HG03460 (cell line): ENCODE measurements around the gene HHATL.

Source experiments
- ATAC-seq: cut with Tn5 transposase; IDR thresholded peaks from one replicate; pipeline ENCODE4 v1.9.1; 2021; ENCODE audit not compliant: unreplicated experiment

HHATL gene

DNA sequence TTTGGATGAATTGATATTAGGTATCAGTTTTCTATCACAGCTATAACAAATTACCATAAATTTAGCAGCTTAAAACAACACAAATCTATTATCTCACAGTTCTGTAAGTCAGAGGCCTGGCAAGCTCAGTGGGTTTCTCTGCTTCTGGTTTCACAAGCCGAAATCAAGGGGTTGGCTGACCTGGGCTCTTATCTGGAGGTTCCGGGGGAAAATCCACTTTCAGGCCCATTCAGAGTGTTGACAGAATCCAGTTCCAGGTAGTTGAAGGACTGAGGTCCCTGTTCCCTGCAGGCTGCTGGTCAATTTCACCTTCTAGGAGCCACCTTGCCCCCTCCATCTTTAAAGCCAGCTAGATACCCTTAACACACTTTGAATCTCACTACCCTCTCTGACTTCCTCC, 11.1 kb upstream of the HHATL start:
- no peak for ATAC-seq

DNA sequence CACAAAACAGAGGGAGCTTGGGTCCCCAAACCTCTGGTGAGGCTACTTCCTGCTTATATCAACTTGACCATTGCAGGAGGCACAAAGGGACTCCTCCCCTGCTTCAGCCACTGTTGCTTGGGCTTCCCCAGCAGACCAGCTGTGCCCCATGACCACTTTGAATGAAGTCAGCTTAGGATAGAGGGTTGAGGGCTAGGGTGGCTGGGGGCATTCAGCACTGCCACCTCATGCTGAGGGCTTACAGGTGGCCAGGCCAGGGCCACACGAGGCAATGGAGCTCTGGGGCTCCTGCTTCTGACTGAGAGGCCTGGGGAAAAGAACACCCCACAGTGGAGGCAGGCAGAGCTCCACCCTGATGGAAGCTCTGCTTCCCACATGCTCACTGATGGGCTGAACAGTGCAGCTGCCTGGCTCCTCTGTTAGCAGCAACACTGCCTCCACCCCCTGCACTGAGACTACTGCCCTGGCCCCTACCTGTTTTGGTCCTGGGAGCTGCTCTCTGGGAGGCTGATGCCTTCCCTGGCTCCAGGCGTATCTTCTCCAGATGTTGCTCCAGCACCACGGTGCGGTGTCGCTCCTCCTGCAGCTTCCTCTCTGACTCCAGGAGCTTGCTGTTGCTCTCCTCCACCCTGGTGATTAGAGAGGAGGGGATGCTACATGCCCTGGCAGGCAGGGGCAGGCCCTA, 10.2 kb upstream of the HHATL start:
- ATAC-seq = no peak

DNA sequence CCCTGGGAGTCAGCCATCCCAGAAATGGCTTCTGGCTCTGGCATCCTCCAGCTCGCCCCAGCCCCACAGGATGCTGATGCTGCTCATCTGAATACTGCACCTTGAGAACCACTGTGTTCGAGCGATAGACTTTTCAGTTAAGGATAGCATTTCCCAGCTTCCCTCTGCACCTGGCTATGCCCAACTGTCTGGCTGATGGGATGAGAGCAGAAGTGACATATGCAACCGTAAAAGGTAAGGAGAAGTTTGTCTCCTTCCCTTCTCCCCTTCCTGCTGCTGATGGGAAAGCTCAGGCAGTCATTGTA, 9.7 kb upstream of the HHATL start:
- ATAC-seq = no peak

DNA sequence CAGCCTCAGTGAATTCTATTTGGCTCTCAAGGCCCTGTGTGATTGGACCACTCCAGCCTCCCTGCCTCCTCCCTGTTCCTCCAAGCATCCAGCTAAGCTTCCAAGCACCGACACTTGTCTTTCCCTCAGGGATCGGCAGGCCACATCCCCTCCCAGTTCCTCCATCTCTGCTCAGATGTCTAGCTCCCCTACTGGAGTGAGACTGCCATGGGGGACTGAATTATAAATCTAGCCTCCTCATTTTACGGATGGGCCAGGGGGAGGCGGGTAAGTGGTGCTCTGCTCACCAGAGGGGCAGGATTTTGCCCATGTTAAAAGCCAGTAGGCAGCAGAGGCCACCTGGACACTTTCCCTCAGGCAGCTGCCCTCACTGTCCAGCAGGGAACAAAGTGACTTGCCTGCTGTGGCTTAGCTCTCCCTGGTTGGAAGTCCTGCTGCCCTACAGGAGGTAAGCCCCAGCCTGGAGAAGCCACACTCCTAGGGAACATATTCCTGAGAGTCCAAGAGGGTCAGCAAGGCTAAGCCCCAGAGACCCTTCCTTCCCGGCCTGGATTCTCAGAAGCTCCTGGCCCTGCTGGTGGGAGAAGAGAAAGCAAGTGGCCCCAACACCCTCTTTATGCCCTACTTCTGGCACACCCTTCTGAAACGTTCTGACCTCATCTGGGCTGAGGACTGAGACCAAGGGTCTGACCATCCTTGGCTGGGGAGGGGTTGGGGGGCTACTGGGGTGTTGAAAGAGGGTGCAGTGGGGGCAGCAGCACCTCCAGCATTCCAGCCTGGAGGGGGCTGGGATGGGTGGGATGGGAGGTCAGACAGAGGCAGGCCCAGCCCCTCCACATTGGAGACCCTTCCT, 9.1 kb upstream of the HHATL start:
- ATAC-seq = no peak

DNA sequence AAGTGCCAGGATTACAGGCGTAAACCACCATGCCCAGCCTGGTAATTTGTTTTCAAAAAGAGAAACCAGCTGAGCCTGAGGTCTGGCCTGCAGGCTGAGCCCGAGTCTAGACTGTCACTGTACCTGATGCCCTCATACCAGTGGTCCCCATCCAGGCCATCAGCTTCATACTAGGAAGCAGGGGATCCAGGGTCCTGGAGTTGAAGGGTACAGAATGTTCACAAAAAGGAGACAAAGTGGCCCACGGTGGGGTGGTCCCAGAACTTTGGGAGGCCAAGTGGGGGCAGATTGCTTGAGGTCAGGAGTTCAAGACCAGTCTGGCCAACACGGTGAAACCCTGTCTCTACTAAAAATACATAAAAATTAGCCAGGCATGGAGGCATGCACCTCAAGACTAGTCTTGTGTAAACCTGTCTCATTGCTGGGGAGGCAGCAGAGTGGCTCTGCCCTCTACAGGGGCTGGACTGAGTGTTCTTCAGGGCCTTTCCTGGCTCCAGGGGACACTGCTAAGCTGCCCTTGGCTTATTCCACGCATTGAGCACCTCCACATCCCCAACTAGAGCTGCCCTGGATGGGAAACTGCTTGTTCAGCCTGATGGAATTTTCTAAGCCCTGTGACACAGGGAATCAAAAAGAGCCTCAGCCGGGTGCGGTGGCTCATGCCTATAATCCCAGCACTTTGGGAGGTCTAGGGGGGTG, 7.9 kb upstream of the HHATL start:
- ATAC-seq = no peak

DNA sequence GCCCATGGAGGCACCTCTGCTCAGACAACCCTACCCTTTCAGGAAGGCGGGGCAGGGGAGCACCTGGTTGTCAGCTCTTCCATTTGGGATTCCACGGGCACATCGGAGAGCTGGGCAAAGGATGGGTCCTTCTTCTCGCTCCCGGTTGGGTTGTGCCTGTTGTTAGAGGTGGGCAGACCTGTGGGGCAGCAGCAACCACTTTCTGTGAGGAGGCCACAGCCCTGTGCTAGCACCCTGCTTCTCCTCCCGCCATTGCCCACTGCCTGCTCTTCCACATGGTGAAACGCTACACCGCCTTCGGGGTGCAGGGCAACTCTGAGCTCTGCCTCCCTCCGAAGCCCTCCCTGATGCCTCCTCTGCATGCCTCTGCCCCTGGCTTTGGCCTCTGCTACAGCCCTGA, 7.0 kb upstream of the HHATL start:
- ATAC-seq = no peak

DNA sequence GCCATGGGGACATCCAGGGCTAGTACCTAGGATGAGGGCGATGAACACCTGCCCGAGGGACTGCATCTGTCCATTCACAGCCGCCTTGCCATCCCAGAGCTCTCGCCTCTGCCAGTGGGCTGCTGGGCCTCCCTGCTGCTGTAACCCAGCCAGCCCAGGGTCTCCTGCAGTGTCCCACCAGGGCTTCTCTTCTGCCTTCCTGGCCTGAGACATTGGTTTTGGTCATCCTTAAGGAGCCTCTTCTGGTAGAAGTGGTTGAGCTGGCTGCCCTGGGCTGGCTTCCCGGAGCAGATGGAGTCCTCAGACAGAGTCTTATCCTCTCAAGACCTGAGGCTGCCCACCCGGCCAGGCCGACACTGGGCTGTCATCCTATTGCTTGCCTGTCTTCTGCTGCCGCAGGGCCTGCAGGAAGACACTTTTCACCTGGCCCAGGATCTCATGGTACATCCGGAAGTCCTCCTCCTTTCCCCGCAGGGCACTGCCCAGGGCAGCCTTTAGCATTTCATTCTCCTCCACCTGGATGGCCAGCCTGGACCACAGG, 6.1 kb upstream of the HHATL start:
- ATAC-seq = no peak

DNA sequence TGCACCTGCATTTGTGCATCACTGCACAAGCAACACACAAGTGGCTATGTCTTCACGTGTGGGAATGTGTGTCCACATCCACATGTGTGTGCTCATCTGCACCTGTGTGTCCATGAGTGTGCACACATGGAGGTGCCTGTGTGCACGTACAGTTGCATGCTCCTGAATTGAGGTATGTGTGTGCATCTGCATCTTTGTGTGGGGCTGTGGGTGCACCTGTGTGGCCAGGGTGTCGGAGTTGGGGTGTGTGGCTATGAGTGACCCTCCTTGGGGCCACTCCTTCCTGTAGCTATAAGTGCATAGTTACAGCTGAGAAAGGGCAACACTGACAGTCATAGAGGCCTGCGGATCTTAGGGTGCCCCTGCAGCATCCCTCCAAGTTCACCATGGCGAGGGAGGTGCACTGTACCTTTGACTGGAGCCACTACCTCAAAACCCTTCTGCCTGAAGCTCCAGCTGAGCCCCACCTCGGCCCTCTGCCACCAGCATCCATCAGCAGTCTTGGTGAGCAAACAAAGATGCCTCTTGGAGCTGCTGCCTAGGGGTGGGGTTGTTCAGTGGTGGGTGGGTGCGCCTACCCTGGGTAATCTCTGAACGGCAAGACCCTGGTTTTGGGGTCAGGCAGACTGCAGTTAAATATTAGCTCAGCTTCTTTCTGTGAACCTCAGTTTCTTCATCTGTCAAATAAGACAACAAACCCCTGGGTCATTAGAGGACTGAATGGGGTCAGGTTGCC, 5.2 kb upstream of the HHATL start:
- no peak for ATAC-seq

DNA sequence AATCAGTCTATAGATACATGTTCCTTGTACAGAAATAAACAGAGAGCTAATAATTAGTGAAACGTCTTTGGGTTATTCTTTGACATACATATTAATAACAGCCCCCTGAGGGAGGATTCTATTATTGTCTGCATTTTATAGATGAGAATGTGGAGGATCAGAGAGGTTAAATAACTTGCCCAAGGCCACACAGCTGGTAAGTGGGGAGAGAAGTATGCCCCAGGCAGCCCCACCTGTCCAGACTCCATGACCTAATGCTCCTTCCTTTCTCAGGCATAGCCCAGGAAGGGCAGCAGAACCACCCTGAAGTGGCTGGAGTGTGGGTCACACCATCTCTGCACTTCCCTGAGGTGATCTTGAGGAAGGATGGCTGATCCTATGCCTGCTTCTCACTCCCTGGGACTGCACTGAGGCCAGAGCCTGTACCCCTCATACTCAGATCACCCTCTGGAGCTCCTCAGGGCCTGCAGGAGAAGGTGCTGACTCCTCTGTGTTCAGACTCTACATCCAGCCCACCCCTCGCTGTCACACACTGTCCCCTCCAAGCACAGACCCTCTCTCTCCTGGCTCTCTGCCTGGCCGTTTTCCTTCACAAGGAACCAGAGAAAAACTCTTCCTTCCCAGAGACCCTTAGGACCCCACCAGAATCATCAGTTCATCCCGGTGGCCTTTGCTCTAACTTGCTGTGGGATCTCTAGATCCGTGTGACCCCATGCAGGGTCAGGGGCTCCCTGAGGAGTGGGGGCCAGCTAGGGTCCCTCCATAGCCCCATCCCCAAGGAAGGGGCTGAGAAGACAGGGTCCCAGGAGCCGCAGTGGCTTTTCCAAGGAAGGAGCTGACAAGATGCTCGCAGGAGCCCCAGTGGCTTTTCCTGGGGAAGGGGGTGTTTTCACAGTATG, 4.4 kb upstream of the HHATL start:
- no peak for ATAC-seq

DNA sequence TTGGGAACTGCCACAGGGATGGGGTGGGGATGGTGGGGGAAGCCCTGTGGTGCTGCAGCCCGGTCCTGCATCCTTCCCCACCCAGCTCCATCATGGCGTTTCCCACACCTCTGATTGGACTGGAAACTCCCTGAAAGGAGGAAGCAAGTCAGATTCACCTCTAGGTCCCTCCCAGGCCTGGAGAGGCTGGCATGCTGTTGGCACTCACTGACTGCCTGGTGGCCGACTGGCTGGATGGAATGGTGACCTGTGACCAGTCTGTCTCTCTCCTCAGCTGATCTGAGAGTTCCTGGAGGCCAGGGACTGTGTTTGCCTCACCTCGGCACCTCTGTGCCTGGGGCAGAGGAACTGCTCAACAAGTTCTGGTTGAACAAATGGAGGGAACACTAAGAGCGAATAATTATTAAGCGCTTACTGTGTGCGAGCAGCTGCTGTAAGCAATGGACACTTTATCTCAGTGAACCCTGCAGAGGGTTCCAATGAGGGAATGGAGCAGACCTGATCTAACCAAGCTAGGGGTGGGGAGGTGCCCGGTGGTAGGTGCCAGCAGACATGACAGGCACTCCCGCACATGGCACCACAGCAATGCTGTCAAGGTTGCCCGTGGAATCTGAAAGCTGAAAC, 3.5 kb upstream of the HHATL start:
- no peak for ATAC-seq

DNA sequence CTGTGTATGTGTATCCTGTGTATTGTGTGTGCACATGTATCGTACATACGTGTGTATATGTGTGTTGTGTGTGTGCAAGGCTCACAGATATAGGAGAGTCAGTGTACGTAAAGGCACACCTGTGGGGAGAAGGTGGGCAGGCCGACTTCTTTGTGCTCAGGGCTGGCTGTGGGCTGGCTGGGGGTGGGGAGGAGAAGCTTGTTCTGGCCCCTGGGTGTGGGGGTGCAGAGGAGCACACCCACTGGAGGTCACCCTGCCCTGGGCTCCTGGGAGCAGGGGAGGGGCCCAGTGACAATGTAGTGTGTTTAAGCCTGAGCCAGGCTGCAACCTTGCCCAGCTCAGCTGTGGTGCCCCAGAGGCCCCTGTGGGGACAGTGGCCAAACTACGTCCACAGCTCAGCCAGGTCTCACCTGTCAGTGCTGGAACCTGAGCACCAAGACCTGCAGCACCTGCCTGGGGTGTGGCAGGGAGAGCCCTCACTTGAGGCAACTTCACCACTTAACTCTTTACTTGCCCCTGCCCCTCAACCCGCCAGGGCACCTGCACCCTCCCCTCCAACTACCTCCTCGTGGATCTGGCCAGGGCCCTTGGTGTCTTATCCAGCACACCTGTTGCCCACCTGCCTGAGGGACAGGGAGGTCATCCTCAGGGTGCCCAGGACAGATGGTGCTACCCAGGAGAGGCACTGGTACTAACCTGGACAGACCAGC, 2.6 kb upstream of the HHATL start:
- ATAC-seq = no peak

DNA sequence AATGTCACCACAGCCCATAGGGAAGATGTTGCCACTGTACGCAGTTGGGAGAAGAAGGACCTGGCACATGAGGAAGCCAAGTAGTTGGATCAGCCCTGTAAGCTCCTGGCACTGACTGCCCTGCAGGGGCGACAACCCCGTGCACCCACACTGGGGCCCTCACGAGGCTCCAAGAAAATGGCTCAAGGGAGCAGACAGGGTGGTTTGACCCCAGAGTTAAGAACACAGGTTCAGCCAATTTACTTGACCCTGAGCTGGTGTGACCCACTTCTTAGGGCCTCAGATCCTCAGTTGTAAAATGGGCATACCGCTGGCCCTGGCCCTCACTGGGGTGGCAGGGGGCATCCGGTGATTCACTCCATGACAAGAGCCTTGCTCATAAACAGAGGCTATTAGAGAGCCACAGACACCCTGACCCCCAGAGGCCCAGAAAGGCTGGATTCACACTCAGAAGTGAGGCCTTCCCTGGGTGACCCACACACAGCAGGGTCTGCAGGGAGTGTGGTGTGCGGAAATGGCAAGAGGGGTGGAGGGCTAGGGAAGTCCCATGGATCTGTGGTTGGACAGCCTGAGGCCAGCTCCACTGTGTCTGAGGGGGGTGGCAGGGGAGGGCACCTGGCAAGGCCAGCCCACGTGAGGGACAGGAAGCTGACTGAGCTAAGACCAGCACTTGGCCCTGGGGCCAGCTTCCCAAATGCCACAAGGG, 1.7 kb upstream of the HHATL start:
- no peak for ATAC-seq

DNA sequence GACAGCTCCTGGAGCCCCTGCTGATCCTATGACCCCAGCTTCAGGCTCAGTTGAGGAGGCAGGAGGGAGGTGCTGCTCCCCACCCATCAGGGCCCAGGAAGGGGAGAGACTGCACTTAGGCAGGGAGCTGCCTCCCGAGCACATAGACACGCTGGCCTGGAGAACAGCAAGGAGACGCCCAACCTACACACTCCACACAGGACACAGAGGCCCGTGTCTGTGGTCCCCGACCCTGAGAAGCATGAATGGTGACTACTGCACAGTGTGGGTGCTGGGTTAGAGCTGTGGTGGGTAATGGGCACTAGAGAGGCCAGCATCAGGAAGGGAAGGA, 1.1 kb upstream of the HHATL start:
- no peak for ATAC-seq

DNA sequence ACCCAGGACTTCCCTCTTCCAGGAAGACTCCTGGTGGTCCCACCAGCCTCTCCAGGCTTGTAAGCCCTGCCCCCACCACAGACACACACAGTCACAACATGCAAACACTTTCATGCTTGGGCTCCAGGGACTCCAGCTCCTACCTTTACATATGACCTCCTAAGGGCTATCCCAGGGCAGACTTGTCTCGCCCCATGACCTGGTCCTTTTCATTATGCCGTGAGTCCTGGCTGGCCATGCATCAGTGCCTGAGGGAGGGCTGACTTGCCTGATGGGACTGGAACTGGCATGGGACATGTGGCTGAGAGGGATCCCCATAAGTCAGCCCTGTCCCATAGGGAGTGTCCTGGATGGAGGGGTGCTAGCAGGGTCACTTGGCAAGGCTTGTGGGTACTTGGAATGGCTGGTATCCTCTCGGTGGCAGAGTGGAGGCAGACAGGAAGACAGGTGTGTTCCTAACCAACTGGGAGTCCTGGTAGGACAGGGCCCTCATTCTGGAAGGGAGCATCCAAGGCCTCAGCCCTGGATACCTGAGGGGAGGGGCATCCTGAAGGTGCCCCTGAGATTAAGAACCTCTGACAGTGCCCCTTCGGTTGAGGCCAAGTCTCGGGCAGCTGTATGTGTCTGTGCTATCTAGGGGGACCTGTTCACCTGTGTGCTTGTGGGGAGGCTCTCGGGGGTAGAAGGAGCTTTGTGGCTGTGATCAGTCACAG, 540 bp upstream of the HHATL start:
- no peak for ATAC-seq

DNA sequence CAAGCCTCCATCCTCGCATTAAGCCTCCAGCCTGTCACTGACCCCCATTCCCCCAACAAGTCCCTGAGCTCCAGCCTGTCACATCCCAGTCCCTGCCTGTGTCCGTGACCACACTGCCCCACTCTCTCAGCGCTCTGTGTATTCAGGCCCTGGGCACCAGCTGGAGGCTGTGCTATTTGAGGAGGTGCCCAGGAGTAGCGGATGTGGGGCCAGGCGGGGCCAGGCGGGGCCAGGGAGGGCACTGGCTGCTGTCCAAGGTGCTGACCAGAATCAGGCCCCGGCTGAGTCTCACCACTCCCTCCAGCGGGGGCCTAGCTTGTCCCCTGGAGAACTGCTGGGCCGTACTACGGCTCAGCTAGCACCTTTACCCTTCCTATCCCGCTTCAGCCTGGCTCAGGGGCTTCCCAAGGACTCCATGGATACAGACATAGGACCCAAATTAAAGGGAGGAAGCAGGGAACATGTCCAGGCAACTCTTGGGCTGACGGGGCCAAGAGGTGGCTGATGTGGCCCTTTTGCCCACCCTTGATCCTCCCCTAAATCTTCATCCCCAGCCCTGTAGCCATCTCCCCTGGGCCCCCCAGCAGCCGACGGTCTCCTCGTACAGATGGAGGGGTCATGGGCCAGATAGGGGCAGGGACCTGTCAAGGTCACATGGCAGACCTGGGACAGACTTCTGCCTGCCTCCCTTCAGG, 1.1 kb downstream of the HHATL start:
- no peak for ATAC-seq

DNA sequence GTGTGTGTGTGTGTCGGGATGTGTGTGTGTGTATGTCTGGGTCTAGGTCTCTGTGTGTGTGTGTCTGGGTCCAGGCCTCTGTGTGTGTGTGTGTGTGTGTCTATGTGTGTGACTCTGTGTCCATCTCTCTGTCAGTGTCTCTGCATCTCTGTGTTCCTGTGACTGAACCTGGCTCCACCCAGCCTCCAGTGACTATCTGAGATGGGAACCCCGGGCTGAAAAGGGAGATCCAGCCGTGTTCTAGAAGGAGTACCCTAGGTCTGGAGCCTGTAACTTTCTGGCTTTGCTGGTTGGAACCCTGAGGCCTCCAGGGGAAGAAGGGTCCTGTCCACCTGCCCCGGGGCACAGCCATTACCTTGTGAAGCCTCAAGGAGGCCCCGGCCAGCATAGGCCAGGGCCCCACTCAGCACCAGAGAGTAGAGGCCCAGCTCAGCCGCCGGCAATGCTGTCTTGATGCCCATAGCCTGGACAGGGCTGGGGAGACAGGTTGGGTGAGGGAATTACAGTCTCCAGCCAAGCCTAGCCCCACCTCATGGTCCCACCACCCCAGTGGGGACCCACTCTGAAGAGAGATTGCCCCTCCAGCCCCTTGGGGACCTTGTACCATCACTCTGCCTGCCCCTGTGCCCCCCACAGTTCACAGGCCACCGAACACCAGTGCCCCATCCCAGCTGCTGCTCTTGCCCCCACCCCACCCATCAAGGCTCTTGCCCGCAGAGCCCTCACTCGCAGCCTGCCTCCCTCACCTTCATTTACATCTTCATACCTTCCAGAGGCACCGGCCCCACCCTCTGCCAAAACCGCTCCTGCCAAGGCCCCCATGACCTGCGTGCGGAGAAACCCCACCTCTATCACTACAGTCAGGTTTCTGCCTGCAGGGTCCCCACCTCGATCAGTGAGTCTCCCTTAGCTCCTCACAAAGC, 2.0 kb downstream of the HHATL start:
- no peak for ATAC-seq
